Measurements from ENCODE around the gene LGI2. TPM values are rescaled to one million over a fixed set of nuclear protein-coding genes. Genes with fewer than 3 reads are reported as not detected.

LGI2 gene, protein sequence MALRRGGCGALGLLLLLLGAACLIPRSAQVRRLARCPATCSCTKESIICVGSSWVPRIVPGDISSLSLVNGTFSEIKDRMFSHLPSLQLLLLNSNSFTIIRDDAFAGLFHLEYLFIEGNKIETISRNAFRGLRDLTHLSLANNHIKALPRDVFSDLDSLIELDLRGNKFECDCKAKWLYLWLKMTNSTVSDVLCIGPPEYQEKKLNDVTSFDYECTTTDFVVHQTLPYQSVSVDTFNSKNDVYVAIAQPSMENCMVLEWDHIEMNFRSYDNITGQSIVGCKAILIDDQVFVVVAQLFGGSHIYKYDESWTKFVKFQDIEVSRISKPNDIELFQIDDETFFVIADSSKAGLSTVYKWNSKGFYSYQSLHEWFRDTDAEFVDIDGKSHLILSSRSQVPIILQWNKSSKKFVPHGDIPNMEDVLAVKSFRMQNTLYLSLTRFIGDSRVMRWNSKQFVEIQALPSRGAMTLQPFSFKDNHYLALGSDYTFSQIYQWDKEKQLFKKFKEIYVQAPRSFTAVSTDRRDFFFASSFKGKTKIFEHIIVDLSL
- total RNA-seq (1 to 10 TPM; 1.1 to 1.8 TPM), polyA plus RNA-seq (under 1 TPM; 0.18 to 0.64 TPM)
- long read RNA-seq, donor 1, full-length matches to known transcripts = 2 of 2 reads
- long read RNA-seq, donor 1, partial matches to known transcripts = 0 of 2 reads
- long read RNA-seq, donor 1, other reads (novel, unspliced or antisense) = 0 of 2 reads
- long read RNA-seq, donor 2 = 0 reads
- long read RNA-seq, donor 3, full-length matches to known transcripts = 1 of 1 reads
- long read RNA-seq, donor 3, partial matches to known transcripts = 0 of 1 reads
- long read RNA-seq, donor 3, other reads (novel, unspliced or antisense) = 0 of 1 reads
- long read RNA-seq, donor 4 = 0 reads
- long read RNA-seq, donor 5 = 0 reads

DNA sequence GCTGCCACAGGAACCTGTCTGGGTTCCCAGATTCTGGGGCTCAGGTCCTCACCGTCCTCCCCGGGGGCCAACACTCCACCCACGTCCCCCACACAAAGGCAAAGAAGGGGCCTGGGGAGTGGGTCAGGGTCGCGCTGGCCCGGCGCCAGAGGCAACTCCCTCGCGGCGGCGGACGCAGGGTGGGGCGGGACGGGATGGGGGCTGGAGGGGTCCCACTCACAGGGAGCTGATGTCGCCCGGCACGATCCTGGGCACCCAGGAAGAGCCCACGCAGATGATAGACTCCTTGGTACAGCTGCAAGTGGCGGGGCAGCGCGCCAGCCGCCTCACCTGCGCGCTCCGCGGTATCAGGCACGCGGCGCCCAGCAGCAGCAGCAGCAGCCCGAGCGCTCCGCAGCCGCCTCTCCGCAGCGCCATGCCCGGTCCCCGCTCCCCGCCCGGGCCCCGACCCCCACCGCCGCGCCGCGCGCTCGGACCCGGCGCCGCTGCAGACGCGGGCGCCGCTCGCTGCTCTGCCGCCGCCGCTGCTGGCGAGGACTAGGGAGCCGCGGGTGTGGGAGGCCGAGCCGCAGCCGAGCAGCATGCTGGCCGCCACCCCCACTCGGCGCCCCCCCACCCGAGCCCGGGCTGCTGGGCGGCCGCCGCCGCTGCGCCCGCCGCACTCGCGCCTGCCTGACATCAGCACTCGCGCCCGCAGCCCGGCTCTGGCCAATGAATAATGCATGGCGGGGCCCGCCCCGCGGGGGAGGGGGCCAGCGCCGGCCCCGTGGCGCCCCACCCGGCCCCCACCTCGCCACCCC is at the start of gene LGI2:
Gene LGI2, minus strand, starts transcription at position 670 of the 800 bp plus-strand sequence. Its CDS starts 253 bp downstream, at position 417.
- Histone ChIP-seq H3K9me3 (ENCODE audit: control insufficient read depth in 4 of 4, insufficient read depth in 3 of 4, low read length in 3 of 4) (peaks cover 0 to 8% (median 0%) of the 10 kb centered on the region in 4 donors), H3K9ac (ENCODE audit: insufficient read depth in 1 of 2, low read length in 2 of 2) (no peak within 1 kb of the TSS), H3K27ac (ENCODE audit: low read depth in 1 of 2, low read length in 1 of 2) (no peak within 1 kb of the TSS), H3K36me3 (ENCODE audit: control insufficient read depth in 4 of 4, insufficient read depth in 4 of 4, low read length in 4 of 4) (no peaks in the 10 kb centered on the region), H3K4me1 (ENCODE audit: control insufficient read depth in 5 of 5, insufficient read depth in 5 of 5, low read length in 5 of 5) (peaks cover 0 to 38% (median 10%) of the 10 kb centered on the region in 5 donors), H3K27me3 (ENCODE audit: control insufficient read depth in 3 of 3, insufficient read depth in 3 of 3, low read length in 2 of 3) (peaks cover 0 to 5% (median 4%) of the 10 kb centered on the region in 3 donors), H3K4me3 (peak within 1 kb of the TSS; percentile 31)
- ATAC-seq (ENCODE audit: insufficient read depth, low FRiP score) = peak; percentile 44
- peak; percentile 45 to 70 (median 57) for DNase-seq
- TF ChIP-seq, protein P1, sequence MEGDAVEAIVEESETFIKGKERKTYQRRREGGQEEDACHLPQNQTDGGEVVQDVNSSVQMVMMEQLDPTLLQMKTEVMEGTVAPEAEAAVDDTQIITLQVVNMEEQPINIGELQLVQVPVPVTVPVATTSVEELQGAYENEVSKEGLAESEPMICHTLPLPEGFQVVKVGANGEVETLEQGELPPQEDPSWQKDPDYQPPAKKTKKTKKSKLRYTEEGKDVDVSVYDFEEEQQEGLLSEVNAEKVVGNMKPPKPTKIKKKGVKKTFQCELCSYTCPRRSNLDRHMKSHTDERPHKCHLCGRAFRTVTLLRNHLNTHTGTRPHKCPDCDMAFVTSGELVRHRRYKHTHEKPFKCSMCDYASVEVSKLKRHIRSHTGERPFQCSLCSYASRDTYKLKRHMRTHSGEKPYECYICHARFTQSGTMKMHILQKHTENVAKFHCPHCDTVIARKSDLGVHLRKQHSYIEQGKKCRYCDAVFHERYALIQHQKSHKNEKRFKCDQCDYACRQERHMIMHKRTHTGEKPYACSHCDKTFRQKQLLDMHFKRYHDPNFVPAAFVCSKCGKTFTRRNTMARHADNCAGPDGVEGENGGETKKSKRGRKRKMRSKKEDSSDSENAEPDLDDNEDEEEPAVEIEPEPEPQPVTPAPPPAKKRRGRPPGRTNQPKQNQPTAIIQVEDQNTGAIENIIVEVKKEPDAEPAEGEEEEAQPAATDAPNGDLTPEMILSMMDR (IDR thresholded peaks at IDR 0.05; ENCODE audit: control extremely low read depth, extremely low read depth) = no peak
- WGBS, 2 donors = 1 to 2% methylated on average over 73 to 92 of the region's 92 CpGs

DNA sequence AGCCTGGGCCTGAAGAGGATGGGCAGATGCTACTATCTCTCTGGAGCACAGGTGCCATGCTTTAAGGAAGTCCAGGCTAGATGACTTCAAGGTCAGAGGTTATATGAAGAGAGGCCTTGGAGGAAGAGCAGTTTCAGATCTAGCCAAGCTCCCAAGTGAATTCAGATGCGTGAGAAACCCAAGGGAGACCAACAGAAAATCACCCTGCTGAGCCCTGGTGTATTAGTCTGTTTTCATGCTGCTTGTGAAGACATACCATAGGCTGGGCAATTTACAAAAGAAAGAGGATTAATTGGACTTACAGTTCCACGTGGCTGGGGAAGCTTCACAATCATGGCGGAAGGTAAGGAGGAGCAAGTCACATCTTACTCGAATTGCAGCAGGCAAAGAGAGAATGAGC is 47.8 kb upstream of the LGI2 start:
- Histone ChIP-seq H3K4me1 (ENCODE audit: control insufficient read depth in 5 of 5, insufficient read depth in 5 of 5, low read length in 5 of 5) (peaks cover 0 to 21% (median 1%) of the 10 kb centered on the region in 5 donors), H3K27ac (ENCODE audit: low read depth in 1 of 2, low read length in 1 of 2) (no peak overlapping the region), H3K4me3 (no peak overlapping the region), H3K27me3 (ENCODE audit: control insufficient read depth in 3 of 3, insufficient read depth in 3 of 3, low read length in 2 of 3) (no peaks in the 10 kb centered on the region), H3K9me3 (ENCODE audit: control insufficient read depth in 4 of 4, insufficient read depth in 3 of 4, low read length in 3 of 4) (no peaks in the 10 kb centered on the region), H3K36me3 (ENCODE audit: control insufficient read depth in 4 of 4, insufficient read depth in 4 of 4, low read length in 4 of 4) (no peaks in the 10 kb centered on the region), H3K9ac (ENCODE audit: insufficient read depth in 1 of 2, low read length in 2 of 2) (no peak overlapping the region)
- TF ChIP-seq, protein P1 (IDR thresholded peaks at IDR 0.05; ENCODE audit: control extremely low read depth, extremely low read depth) = no peak
- DNase-seq = no peak
- WGBS, 2 donors = 84 to 89% methylated on average over 4 of the region's 4 CpGs
- ATAC-seq (ENCODE audit: insufficient read depth, low FRiP score) = no peak

DNA sequence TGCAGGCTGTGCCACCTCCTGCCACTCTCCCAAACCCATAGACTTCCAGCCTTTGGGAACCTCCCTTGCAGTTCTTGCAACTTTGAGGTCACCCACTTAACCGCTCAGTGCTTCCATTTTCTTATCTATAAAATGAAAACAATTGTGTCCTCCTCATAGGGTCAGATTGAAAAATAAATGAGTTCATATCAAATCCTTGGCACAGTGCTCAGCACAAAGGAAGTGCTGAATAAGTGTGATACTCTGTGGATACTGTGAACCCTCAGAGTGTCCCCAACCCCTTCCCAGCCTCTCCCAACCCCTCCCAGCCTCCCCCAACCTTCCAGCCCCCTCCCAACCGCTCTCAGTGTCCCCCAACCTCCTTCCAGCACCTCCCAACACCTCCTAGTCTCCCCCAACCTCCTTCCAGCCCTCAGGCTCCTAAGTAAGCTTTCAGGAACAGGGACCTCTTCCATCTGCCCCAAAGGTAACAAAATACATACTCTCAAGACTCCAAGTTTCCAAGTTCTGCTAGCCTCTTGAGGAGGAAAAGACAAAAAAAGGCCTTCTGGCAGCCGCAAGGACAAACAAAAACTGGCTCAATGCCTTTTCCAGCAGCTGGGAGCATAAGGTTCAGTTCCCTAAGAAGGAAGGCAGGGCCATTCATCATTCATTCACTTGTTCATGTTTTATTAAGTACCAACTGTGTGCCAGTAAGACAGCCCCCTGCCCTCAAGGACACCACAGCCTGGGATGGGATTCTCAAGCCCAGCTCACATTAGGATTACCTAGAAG is 46.1 kb upstream of the LGI2 start:
- WGBS, 2 donors = 61 to 73% methylated on average over 3 of the region's 3 CpGs
- TF ChIP-seq, protein P1 (IDR thresholded peaks at IDR 0.05; ENCODE audit: control extremely low read depth, extremely low read depth) = no peak
- Histone ChIP-seq H3K9ac (ENCODE audit: insufficient read depth in 1 of 2, low read length in 2 of 2) (no peak overlapping the region), H3K9me3 (ENCODE audit: control insufficient read depth in 4 of 4, insufficient read depth in 3 of 4, low read length in 3 of 4) (no peaks in the 10 kb centered on the region), H3K4me3 (no peak overlapping the region), H3K36me3 (ENCODE audit: control insufficient read depth in 4 of 4, insufficient read depth in 4 of 4, low read length in 4 of 4) (no peaks in the 10 kb centered on the region), H3K27me3 (ENCODE audit: control insufficient read depth in 3 of 3, insufficient read depth in 3 of 3, low read length in 2 of 3) (no peaks in the 10 kb centered on the region), H3K4me1 (ENCODE audit: control insufficient read depth in 5 of 5, insufficient read depth in 5 of 5, low read length in 5 of 5) (peaks cover 0 to 21% (median 1%) of the 10 kb centered on the region in 5 donors), H3K27ac (ENCODE audit: low read depth in 1 of 2, low read length in 1 of 2) (no peak overlapping the region)
- ATAC-seq (ENCODE audit: insufficient read depth, low FRiP score) = no peak
- peak; percentile 42 to 87 (median 75) for DNase-seq
